ENCODE data around the gene CAPN11. TPM values are rescaled to one million over a fixed set of nuclear protein-coding genes. Genes with fewer than 3 reads are reported as not detected.
"Not testable (repeated sequence)": the region's sequence is repeated elsewhere in the genome, so short reads cannot be mapped to it uniquely, and the experiment has no call there.

The CAPN11 gene
- total RNA-seq, 4 donors from 2014 or later: 0.19 to 0.45 (median 0.27) TPM; not detected in 1

- no peaks in the 10 kb centered on the region for H3K36me3 ChIP-seq
- H3K4me1 ChIP-seq: peaks cover 0 to 10% (median 0%) of the 10 kb centered on the region in 3 donors
- TF ChIP-seq POLR2A (IDR thresholded peaks at IDR 0.05) (no peak), CTCF (IDR thresholded peaks at IDR 0.05) (no peak), POLR2AphosphoS5 (IDR thresholded peaks at IDR 0.05) (no peak), EP300 (IDR thresholded peaks at IDR 0.05) (no peak)
- no peak for ATAC-seq
- WGBS, 2 donors (ENCODE audit: low coverage in 1 of 2): 60 to 83% methylated on average over 1 to 2 of the region's 4 CpGs
- H3K27me3 ChIP-seq: no peaks in the 10 kb centered on the region
- H3K4me3 ChIP-seq: no peak overlapping the region
- no peaks in the 10 kb centered on the region for H3K9me3 ChIP-seq
- no peak overlapping the region for H3K27ac ChIP-seq
Observed at GRCh38 chr6:44182911-44183390, 24.3 kb downstream of the CAPN11 start.

GRCh38 chr6:44183783-44184182, 25.2 kb downstream of the CAPN11 start:
- no peak for ATAC-seq
- Histone ChIP-seq H3K4me3 (no peak overlapping the region), H3K9me3 (no peaks in the 10 kb centered on the region), H3K27ac (no peak overlapping the region), H3K36me3 (no peaks in the 10 kb centered on the region), H3K4me1 (peaks cover 0 to 2% (median 0%) of the 10 kb centered on the region in 3 donors), H3K27me3 (no peaks in the 10 kb centered on the region)
- WGBS, 2 donors (ENCODE audit: low coverage in 1 of 2): 62 to 94% methylated on average over 3 of the region's 9 CpGs
- TF ChIP-seq CTCF (IDR thresholded peaks at IDR 0.05) (no peak), POLR2A (IDR thresholded peaks at IDR 0.05) (no peak), POLR2AphosphoS5 (IDR thresholded peaks at IDR 0.05) (no peak), EP300 (IDR thresholded peaks at IDR 0.05) (no peak)

GRCh38 chr6:44185356-44185755, 26.7 kb downstream of the CAPN11 start:
- not testable (repeated sequence) for H3K27me3 ChIP-seq, H3K36me3 ChIP-seq, H3K9me3 ChIP-seq, H3K27ac ChIP-seq, H3K4me1 ChIP-seq, ATAC-seq, H3K4me3 ChIP-seq
- 75 to 82% methylated on average over 2 to 6 of the region's 7 CpGs for WGBS, 2 donors (ENCODE audit: low coverage in 1 of 2)

- Histone ChIP-seq H3K4me1 (no peaks in the 10 kb centered on the region), H3K27ac (peak overlapping the region in 2 of 4 donors; percentile 0 to 22), H3K4me3 (no peak overlapping the region), H3K9me3 (no peaks in the 10 kb centered on the region), H3K36me3 (no peaks in the 10 kb centered on the region), H3K27me3 (no peaks in the 10 kb centered on the region)
- WGBS, 2 donors (ENCODE audit: low coverage in 1 of 2): 43 to 48% methylated on average over 4 to 7 of the region's 9 CpGs
- no peak for ATAC-seq
- no peak for TF ChIP-seq POLR2AphosphoS5 (IDR thresholded peaks at IDR 0.05)
- no peak for TF ChIP-seq POLR2A (IDR thresholded peaks at IDR 0.05)
- TF ChIP-seq EP300 (IDR thresholded peaks at IDR 0.05): no peak
- no peak for TF ChIP-seq CTCF (IDR thresholded peaks at IDR 0.05)
Observed at GRCh38 chr6:44185953-44186634, 27.5 kb downstream of the CAPN11 start.

- no peak overlapping the region for H3K4me3 ChIP-seq
- no peak for TF ChIP-seq POLR2A (IDR thresholded peaks at IDR 0.05)
- TF ChIP-seq EP300 (IDR thresholded peaks at IDR 0.05): no peak
- TF ChIP-seq CTCF (IDR thresholded peaks at IDR 0.05): no peak
- no peak for TF ChIP-seq POLR2AphosphoS5 (IDR thresholded peaks at IDR 0.05)
- H3K27ac ChIP-seq: peak overlapping the region in 1 of 4 donors; percentile 22
- no peak for ATAC-seq
- H3K9me3 ChIP-seq: no peaks in the 10 kb centered on the region
- no peaks in the 10 kb centered on the region for H3K27me3 ChIP-seq
- WGBS, 2 donors (ENCODE audit: low coverage in 1 of 2): 55 to 80% methylated on average over 2 to 4 of the region's 7 CpGs
- H3K4me1 ChIP-seq: no peaks in the 10 kb centered on the region
- H3K36me3 ChIP-seq: no peaks in the 10 kb centered on the region
Observed at GRCh38 chr6:44186635-44187025, 28.0 kb downstream of the CAPN11 start.
